Common myeloid progenitor, CD34-positive (primary cell): ENCODE measurements around the gene CMTR1.

ENCODE experiments used
- CTCF ChIA-PET: fragments of 350-600 bp; sonication (Branson Sonifier 250); formaldehyde crosslinking; loops from one replicate; lab custom pipeline; 2021; ENCODE audit warnings: antibody characterized with exemption; lab: Charles Lee
- POLR2A ChIA-PET: fragments of 350-600 bp; sonication (Branson Sonifier 250); formaldehyde crosslinking; loops from one replicate; lab custom pipeline; 2021; ENCODE audit warnings: antibody characterized with exemption; lab: Charles Lee
- DNase-seq, 3 donors: peaks; one replicate each; pipeline versions ENCODE4 v3.0.0 to v3.0.0-alpha.2; 2013
- H3K27ac ChIP-seq, 2 experiments: 1 replicate in 1 of 2; 2 replicates in 1 of 2; pipeline ENCODE4 v1.7.0; 2013; ENCODE audit warnings: inconsistent platforms in 2 of 2, low read length in 2 of 2, mild to moderate bottlenecking in 2 of 2, low read depth in 1 of 2, moderate library complexity in 1 of 2; ENCODE audit not compliant: severe bottlenecking in 2 of 2, insufficient read depth in 1 of 2, poor library complexity in 1 of 2
- H3K27me3 ChIP-seq, 5 experiments: replicated peaks in 2 of 5; 1 replicate in 3 of 5; 2 replicates in 2 of 5; pipeline versions ENCODE4 v1.6.1 to v1.7.0; 2013; ENCODE audit warnings: low read length in 4 of 5, mild to moderate bottlenecking in 2 of 5, moderate library complexity in 2 of 5, inconsistent platforms in 1 of 5; ENCODE audit not compliant: insufficient read depth in 5 of 5, control insufficient read depth in 4 of 5
- H3K36me3 ChIP-seq, 4 experiments: 1 replicate in 2 of 4; 2 replicates in 2 of 4; pipeline versions ENCODE4 v1.6.1 to v1.7.0; 2013; ENCODE audit warnings: low read length in 3 of 4, control low read depth in 1 of 4, mild to moderate bottlenecking in 1 of 4; ENCODE audit not compliant: control insufficient read depth in 4 of 4, insufficient read depth in 4 of 4
- H3K4me1 ChIP-seq, 4 experiments: 1 replicate in 3 of 4; 2 replicates in 1 of 4; pipeline versions ENCODE4 v1.6.1 to v1.7.1; 2013; ENCODE audit warnings: low read length in 3 of 4, mild to moderate bottlenecking in 3 of 4, control low read depth in 1 of 4, inconsistent platforms in 1 of 4, moderate library complexity in 1 of 4; ENCODE audit not compliant: control insufficient read depth in 4 of 4, insufficient read depth in 4 of 4; ENCODE audit errors: control extremely low read depth in 1 of 4
- H3K4me3 ChIP-seq, 7 experiments: 1 replicate in 4 of 7; 2 replicates in 3 of 7; pipeline versions ENCODE4 v1.5.1 to v1.7.0; 2013; ENCODE audit warnings: mild to moderate bottlenecking in 7 of 7, low read length in 6 of 7, moderate library complexity in 6 of 7, inconsistent platforms in 2 of 7, low read depth in 2 of 7, control low read depth in 1 of 7; ENCODE audit not compliant: insufficient read depth in 4 of 7, control insufficient read depth in 1 of 7; ENCODE audit errors: extremely low read depth in 1 of 7
- H3K9me3 ChIP-seq, 5 experiments: 1 replicate in 4 of 5; 2 replicates in 1 of 5; pipeline versions ENCODE4 v1.6.1 to v1.7.1; 2013; ENCODE audit warnings: low read length in 4 of 5, mild to moderate bottlenecking in 2 of 5, inconsistent platforms in 1 of 5, low read depth in 1 of 5, moderate library complexity in 1 of 5; ENCODE audit not compliant: control insufficient read depth in 4 of 5, insufficient read depth in 2 of 5; ENCODE audit errors: control extremely low read depth in 1 of 5
- WGBS: methylation state at CpG from one replicate; pipeline ENCODE4 v1.1.5; 2013; ENCODE audit not compliant: insufficient coverage; 5-methylcytosine and 5-hydroxymethylcytosine counted together

CMTR1 gene

GRCh38 chr6:37485291-37485702 is 52.3 kb downstream of the CMTR1 start:
- Histone ChIP-seq H3K27me3 (no peaks in the 10 kb centered on the region), H3K4me3 (no peak overlapping the region), H3K9me3 (no peaks in the 10 kb centered on the region), H3K27ac (no peak overlapping the region), H3K4me1 (peaks cover 0 to 7% (median 5%) of the 10 kb centered on the region in 4 experiments), H3K36me3 (peaks cover 0 to 41% (median 29%) of the 10 kb centered on the region in 4 experiments)
- 96% methylated on average over 7 of the region's 10 CpGs for WGBS
- POLR2A ChIA-PET: no interaction called here
- CTCF ChIA-PET: interaction anchor here (0.7 to 7.6 kb wide), 13 partner anchors 23 to 1085 kb away, joined by 3 to 55 read pairs (median 4); no protein-coding TSS in a partner anchor
- no peak for DNase-seq

GRCh38 chr6:37486121-37486839 is 53.3 kb downstream of the CMTR1 start:
- CTCF ChIA-PET: interaction anchor here (1.2 to 7.0 kb wide), 4 partner anchors 34 to 215 kb away, joined by 3 to 45 read pairs (median 10); no protein-coding TSS in a partner anchor
- H3K9me3 ChIP-seq: no peaks in the 10 kb centered on the region
- H3K27ac ChIP-seq: no peak overlapping the region
- POLR2A ChIA-PET: no interaction called here
- no peaks in the 10 kb centered on the region for H3K27me3 ChIP-seq
- H3K4me1 ChIP-seq: peaks cover 0 to 8% (median 5%) of the 10 kb centered on the region in 4 experiments
- H3K4me3 ChIP-seq: no peak overlapping the region
- WGBS: 94% methylated on average over 7 of the region's 8 CpGs
- DNase-seq: no peak
- peaks cover 0 to 32% (median 24%) of the 10 kb centered on the region in 4 experiments for H3K36me3 ChIP-seq

GRCh38 chr6:37487591-37488380 is 54.8 kb downstream of the CMTR1 start:
- H3K4me3 ChIP-seq: no peak overlapping the region
- WGBS: 29% methylated on average over 9 of the region's 9 CpGs
- H3K27me3 ChIP-seq: no peaks in the 10 kb centered on the region
- H3K36me3 ChIP-seq: peaks cover 0 to 17% (median 11%) of the 10 kb centered on the region in 4 experiments
- DNase-seq: peak in 2 of 3 donors; percentile 40 to 46
- peaks cover 0 to 8% (median 5%) of the 10 kb centered on the region in 4 experiments for H3K4me1 ChIP-seq
- H3K9me3 ChIP-seq: no peaks in the 10 kb centered on the region
- ChIA-PET CTCF (interaction anchor here (0.9 to 7.0 kb wide), 8 partner anchors 15 to 221 kb away, joined by 3 to 45 read pairs (median 4); no protein-coding TSS in a partner anchor), POLR2A (interaction anchor here (0.5 kb wide), 1 partner anchor 190 kb away, joined by 5 read pairs; no protein-coding TSS in a partner anchor)
- no peak overlapping the region for H3K27ac ChIP-seq

GRCh38 chr6:37488476-37488875 is 55.5 kb downstream of the CMTR1 start:
- DNase-seq: no peak
- CTCF ChIA-PET: interaction anchor here (0.9 to 7.0 kb wide), 8 partner anchors 15 to 220 kb away, joined by 3 to 45 read pairs (median 4); no protein-coding TSS in a partner anchor
- H3K27ac ChIP-seq: no peak overlapping the region
- POLR2A ChIA-PET: no interaction called here
- peaks cover 0 to 8% (median 5%) of the 10 kb centered on the region in 4 experiments for H3K4me1 ChIP-seq
- H3K9me3 ChIP-seq: no peaks in the 10 kb centered on the region
- peaks cover 0 to under 1% (median 0%) of the 10 kb centered on the region in 5 experiments for H3K27me3 ChIP-seq
- H3K36me3 ChIP-seq: peaks cover 0 to 10% (median 4%) of the 10 kb centered on the region in 4 experiments
- no CpG with 5 or more reads among the region's 1 CpG for WGBS
- no peak overlapping the region for H3K4me3 ChIP-seq

GRCh38 chr6:37489697-37490336 is 56.8 kb downstream of the CMTR1 start:
- peak in 2 of 3 donors; percentile 23 to 30 for DNase-seq
- Histone ChIP-seq H3K27me3 (peaks cover 0 to 3% (median 0%) of the 10 kb centered on the region in 5 experiments), H3K27ac (no peak overlapping the region), H3K9me3 (no peaks in the 10 kb centered on the region), H3K36me3 (peaks cover 0 to 7% (median 2%) of the 10 kb centered on the region in 4 experiments), H3K4me1 (peaks cover 0 to 8% (median 5%) of the 10 kb centered on the region in 4 experiments), H3K4me3 (no peak overlapping the region)
- CTCF ChIA-PET: interaction anchor here (0.8 to 7.0 kb wide), 3 partner anchors 16 to 77 kb away, joined by 3 to 45 read pairs (median 4); no protein-coding TSS in a partner anchor
- POLR2A ChIA-PET: no interaction called here
- 77% methylated on average over 8 of the region's 10 CpGs for WGBS

GRCh38 chr6:37490536-37491170 is 57.6 kb downstream of the CMTR1 start:
- H3K4me3 ChIP-seq: no peak overlapping the region
- no peak overlapping the region for H3K27ac ChIP-seq
- no peak for DNase-seq
- ChIA-PET CTCF (interaction anchor here (0.8 to 7.0 kb wide), 6 partner anchors 26 to 1080 kb away, joined by 3 to 45 read pairs (median 4); no protein-coding TSS in a partner anchor), POLR2A (no interaction called here)
- 92% methylated on average over 9 of the region's 9 CpGs for WGBS
- no peaks in the 10 kb centered on the region for H3K9me3 ChIP-seq
- peaks cover 0 to 7% (median 0%) of the 10 kb centered on the region in 4 experiments for H3K36me3 ChIP-seq
- H3K27me3 ChIP-seq: peaks cover 0 to 3% (median 0%) of the 10 kb centered on the region in 5 experiments
- H3K4me1 ChIP-seq: peaks cover 0 to 8% (median 5%) of the 10 kb centered on the region in 4 experiments
